Measurements from ENCODE around the gene LRRTM3. TPM values are rescaled to one million over a fixed set of nuclear protein-coding genes. Genes with fewer than 3 reads are reported as not detected.

The LRRTM3 gene
- total RNA-seq, 1 donor from 2014 or later, result not detected

- DNase-seq (ENCODE audit: low spot score), result no peak
These were observed 8.9 kb downstream of the LRRTM3 start for GRCh38 chr10:66934711-66935110.

- DNase-seq (ENCODE audit: low spot score), result no peak
These were observed 15.1 kb downstream of the LRRTM3 start for GRCh38 chr10:66940965-66941364.

- no peak for DNase-seq (ENCODE audit: low spot score)
These were observed 15.7 kb downstream of the LRRTM3 start for GRCh38 chr10:66941491-66941890.

GRCh38 chr10:66942407-66942806 is 16.6 kb downstream of the LRRTM3 start:
- DNase-seq (ENCODE audit: low spot score), result no peak

- DNase-seq (ENCODE audit: low spot score), result no peak
These were observed 17.8 kb downstream of the LRRTM3 start for GRCh38 chr10:66943590-66943989.

- DNase-seq (ENCODE audit: low spot score), result no peak
These were observed 26.1 kb downstream of the LRRTM3 start for GRCh38 chr10:66951896-66952295.

GRCh38 chr10:66958466-66958865 is 32.6 kb downstream of the LRRTM3 start:
- DNase-seq (ENCODE audit: low spot score), result no peak

- no peak for DNase-seq (ENCODE audit: low spot score)
These were observed 39.1 kb downstream of the LRRTM3 start for GRCh38 chr10:66964946-66965345.

- no peak for DNase-seq (ENCODE audit: low spot score)
These were observed 54.5 kb downstream of the LRRTM3 start for GRCh38 chr10:66980246-66980815.

- no peak for DNase-seq (ENCODE audit: low spot score)
These were observed 55.7 kb downstream of the LRRTM3 start for GRCh38 chr10:66981361-66982052.

- no peak for DNase-seq (ENCODE audit: low spot score)
These were observed 56.2 kb downstream of the LRRTM3 start for GRCh38 chr10:66982053-66982420.

- DNase-seq (ENCODE audit: low spot score), result peak; percentile 16
These were observed 57.1 kb downstream of the LRRTM3 start for GRCh38 chr10:66982792-66983474.

GRCh38 chr10:66983475-66983818 is 57.6 kb downstream of the LRRTM3 start:
- DNase-seq (ENCODE audit: low spot score), result peak; percentile 34

- no peak for DNase-seq (ENCODE audit: low spot score)
These were observed 64.5 kb downstream of the LRRTM3 start for GRCh38 chr10:66990143-66990830.

- no peak for DNase-seq (ENCODE audit: low spot score)
These were observed 71.2 kb downstream of the LRRTM3 start for GRCh38 chr10:66996996-66997395.

GRCh38 chr10:66999762-67000545 is 74.1 kb downstream of the LRRTM3 start:
- DNase-seq (ENCODE audit: low spot score), result no peak

- no peak for DNase-seq (ENCODE audit: low spot score)
These were observed 78.9 kb downstream of the LRRTM3 start for GRCh38 chr10:67004690-67005089.

GRCh38 chr10:67005981-67006380 is 80.1 kb downstream of the LRRTM3 start:
- no peak for DNase-seq (ENCODE audit: low spot score)

- DNase-seq (ENCODE audit: low spot score), result no peak
These were observed 85.6 kb downstream of the LRRTM3 start for GRCh38 chr10:67011480-67011879.

GRCh38 chr10:67011981-67012380 is 86.1 kb downstream of the LRRTM3 start:
- DNase-seq (ENCODE audit: low spot score), result no peak

- DNase-seq (ENCODE audit: low spot score), result no peak
These were observed 89.4 kb downstream of the LRRTM3 start for GRCh38 chr10:67015225-67015624.

GRCh38 chr10:67017218-67017617 is 91.4 kb downstream of the LRRTM3 start:
- DNase-seq (ENCODE audit: low spot score), result no peak
